Pons (tissue), 1 donor: ENCODE data around the gene STAM2.
A peak's percentile ranks its signal among the peaks of the same experiment; 100 is the strongest.
"Not testable (repeated sequence)": the region's sequence is repeated elsewhere in the genome, so short reads cannot be mapped to it uniquely, and the experiment has no call there.

Source experiments
- DNase-seq: peaks from one replicate; pipeline ENCODE4 v3.0.0-alpha.2; 2016; ENCODE audit warnings: low spot score

The STAM2 gene

DNA sequence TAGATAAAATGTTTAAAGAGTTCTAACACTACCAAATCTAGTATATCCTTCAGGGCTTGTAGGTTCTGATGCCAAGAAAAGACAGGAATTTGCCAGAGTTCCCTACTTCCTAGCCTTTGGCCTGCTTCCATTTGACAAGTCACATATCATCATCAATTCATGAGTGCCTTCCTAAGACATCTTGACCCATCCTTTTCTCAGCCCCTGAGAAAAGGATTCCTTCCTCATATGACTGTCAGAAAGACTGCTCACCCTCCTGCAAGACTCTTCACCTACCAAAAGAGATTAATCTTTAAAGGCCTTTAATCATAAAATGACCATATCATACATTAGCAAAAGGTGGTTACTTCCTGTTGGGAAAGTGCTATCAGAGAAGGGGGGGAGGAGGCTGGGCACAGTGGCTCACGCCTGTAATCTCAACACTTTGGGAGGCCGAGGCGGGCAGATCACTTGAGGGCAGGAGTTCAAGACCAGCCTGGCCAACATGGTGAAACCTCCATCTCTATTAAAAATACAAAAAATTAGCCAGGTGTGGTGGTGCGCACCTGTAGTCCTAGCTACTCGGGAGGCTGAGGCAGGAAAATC lies 3.3 kb downstream of the STAM2 start:
- not testable (repeated sequence) for DNase-seq

DNA sequence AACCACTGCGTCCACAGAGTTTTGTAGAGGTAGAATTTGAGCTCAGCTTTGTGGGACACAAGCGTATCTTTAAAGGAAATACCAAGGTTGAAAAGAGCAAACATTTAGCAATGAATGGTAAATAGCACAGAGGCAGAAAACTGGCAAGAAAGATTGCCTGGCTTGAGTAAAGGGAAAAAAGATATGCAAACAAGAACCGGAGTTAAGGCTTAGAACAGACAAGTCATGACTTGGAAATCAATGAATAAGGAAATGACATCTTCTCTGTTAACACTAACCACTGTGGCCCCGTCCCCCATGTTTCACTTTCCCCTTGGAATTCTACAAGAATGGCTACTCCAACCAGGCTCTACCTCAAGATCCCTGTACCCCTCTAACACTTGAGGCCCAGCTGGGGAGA lies 3.8 kb downstream of the STAM2 start:
- DNase-seq, result no peak

DNA sequence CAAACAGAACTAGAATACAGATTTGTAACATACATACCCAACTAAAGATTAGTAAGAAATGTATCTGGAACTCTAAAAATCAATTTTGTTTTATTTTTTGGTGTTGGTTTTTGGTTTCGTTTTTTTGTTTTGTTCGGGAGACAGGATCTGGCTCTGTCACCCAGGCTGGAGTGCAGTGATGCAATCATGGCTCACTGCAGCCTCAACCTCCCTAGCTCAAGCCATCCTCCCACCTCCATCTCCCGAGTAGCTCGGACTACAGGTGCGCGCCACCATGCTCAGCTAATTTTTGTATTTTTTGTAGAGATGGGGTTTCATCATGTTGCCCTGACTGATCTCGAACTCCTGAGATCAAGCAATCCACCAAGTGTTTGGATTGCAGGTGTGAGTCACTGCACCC lies 6.4 kb downstream of the STAM2 start:
- DNase-seq, result not testable (repeated sequence)

DNA sequence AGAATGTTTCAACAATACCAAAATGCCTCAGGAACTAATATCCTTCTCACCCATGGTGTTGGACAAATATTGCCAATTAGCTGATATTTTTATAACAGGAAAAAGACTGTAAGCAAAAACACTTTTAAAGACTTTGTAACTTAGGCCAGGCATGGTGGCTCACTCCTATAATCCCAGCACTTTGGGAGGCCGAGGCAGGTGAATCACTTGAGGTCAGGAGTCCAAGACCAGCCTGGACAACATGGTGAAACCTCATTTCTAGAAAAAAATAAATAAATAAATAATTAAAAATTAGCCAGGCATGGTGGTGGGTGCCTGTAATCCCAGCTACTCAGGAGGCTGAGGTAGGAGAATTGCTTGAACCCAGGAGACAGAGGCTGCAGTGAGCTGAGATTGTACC lies 8.1 kb downstream of the STAM2 start:
- DNase-seq, result not testable (repeated sequence)

DNA sequence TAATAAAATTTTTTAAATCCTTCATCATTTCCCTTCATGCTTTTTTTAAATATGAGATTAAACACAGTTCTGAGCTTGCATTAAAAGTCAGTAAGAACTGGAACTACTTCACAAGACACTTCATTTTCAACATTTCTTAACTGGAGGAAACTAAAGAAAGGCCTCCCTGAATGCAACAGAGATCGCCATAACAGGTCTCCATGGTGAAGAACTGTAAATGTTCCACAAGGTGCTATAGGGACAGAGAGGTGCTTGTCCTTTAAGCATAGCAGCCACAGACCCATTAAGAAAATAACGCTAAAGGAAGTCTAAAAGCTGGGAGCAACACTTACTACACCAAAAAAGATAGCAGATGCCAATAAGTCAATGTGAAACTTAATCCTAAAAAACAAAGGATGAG lies 8.5 kb downstream of the STAM2 start:
- no peak for DNase-seq

DNA sequence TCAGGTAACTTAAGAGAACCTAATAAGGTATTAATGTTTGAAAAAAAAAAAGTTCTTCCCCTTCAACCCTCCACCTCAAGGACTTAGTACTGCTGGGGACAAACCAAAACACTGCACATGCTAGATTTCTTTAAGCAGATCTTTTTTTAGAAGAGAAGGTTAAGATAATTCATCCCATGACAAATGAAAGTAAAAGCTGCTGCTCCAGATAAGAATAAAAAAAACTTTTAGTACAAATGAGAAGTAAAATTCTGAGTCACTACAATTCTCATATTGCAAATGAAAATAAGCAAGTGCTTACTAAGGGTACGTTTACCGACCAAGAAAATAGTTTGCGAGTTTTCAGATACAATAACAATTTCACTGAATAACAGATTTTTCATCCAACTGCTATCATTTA lies 8.9 kb downstream of the STAM2 start:
- no peak for DNase-seq

DNA sequence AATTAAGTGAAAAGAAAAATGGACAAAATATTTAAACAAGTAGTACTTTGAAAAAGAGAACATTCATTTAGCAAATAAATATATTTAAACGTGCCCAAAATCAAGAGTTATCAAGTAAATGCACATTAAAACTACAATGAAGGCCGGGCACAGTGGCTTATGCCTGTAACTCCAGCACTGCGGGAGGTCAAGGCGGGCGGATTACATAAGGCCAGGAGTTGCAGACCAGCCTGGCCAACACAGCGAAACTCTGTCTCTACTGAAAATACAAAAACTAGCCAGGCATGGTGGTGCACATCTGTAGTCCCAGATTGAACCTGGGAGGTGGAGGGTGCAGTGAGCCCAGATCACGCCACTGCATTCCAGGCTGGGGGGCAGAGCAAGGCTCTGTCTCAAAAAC lies 9.8 kb downstream of the STAM2 start:
- no peak for DNase-seq

DNA sequence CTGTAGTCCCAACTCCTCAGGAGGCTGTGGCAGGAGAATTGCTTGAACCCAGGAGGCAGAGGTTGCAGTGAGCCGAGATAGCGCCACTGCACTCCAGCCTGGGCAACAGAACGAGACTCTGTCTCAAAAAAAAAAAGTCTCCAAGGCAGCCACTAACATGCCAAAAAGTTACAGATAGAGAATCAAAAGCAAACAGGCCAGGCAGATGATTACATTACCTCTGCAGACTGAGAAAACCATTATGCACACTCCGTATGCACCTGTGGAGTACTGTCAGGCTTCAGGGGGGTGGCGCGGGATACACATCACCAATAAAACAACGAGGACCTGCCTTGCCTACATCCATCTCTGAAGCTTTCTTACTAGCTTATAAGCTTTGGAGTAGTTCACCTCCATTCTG lies 10.3 kb downstream of the STAM2 start:
- DNase-seq, result no peak

DNA sequence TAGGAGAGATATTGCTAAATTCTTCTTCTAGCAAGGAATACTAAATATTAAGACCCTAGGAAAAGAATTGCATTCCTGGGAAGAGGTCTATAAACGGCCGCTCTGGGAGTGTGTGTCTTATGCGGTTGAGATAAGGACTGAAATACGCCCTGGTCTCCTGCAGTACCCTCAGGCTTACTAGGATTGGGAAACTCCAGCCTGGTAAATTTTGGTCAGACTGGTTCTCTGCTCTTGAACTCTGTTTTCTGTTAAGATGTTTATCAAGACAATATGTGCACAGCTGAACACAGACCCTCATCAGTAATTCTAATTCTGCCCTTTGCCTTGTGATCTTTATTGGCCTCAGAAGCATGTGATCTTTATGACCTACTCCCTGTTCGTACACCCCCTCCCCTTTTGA lies 11.9 kb downstream of the STAM2 start:
- not testable (repeated sequence) for DNase-seq

DNA sequence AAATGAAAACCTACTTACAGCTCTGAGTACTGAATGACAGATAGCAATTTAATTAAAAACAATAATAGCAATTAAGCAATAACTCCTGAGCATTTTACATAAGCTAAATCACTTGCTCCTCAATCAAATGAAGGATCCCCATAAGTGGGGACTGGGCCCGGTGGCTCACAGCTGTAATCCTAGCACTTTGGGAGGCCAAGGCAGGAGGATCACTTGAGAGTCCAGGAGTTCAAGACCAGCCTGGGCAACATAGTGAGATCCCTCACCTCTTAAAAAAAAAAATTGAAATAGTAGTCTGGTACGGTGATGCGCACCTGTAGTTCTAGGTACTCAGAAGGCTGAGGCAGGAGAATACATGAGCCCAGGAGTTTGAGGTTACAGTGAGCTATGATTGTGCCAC lies 13.4 kb downstream of the STAM2 start:
- no peak for DNase-seq

DNA sequence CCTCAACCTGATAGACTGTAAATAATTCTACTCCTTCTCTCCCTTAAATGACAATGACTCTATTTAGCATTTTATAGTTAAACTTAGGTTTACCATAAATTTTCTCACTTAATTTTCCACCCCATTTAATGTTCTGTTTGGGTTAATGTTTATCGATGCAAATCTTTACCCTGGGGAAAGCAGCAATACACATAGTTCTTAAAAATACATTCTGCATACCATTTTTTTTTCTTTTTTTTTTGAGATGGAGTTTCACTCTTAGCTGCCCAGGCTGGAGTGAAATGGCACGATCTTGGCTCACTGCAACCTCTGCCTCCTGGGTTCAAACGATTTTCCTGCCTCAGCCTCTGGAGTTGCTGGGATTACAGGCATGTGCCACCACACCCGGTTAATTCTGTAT lies 14.0 kb downstream of the STAM2 start:
- DNase-seq, result no peak

DNA sequence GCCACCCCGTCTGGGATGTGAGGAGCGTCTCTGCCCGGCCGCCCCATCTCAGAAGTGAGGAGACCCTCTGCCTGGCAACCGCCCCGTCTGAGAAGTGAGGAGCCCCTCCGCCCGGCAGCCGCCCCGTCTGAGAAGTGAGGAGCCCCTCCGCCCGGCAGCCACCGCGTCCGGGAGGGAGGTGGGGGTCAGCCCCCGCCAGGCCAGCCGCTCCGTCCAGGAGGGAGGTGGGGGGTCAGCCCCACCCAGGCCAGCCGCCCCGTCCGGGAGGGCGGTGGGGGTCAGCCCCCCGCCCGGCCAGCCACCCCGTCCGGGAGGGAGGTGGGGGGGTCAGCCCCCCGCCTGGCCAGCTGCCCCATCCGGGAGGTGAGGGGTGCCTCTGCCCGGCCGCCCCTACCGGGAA lies 15.2 kb downstream of the STAM2 start:
- DNase-seq, result not testable (repeated sequence)

DNA sequence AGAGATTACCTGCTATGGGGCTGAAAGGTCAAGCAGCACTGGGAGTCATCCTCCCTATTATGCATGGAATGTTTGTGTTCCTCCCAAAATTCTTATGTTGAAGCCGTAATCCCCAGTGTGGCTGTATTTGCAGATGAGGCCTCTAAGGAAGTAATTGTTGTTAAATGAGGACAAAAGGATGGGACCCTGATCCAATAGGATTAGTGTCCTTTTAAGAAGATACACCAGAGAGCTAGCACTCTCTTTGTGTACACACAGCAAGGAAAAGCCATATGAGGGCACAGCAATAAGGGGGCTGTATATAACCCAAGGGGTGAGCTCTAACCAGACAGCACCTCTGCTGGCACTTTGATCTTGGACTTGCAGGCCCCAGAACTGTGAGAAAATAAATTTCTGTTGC lies 18.3 kb downstream of the STAM2 start:
- no peak for DNase-seq

DNA sequence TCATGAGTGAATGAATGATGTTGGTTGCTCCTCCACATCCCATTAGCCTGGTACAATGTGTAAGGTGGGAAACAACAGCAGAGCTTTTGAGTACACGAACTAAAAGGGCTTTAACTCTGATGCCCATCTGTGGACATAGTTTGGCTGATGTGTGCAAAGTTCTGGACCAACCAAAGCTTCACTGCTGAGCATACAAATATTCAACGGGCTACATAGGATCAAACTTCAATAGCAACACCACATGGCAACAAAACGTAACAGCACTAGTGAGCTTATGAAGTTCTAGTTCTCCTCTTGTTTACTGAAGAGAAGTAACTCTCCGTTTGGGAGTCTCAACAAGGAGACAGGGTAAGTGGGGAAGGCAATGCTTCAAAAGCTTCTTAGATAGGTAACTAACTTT lies 20.4 kb downstream of the STAM2 start:
- DNase-seq, result no peak

DNA sequence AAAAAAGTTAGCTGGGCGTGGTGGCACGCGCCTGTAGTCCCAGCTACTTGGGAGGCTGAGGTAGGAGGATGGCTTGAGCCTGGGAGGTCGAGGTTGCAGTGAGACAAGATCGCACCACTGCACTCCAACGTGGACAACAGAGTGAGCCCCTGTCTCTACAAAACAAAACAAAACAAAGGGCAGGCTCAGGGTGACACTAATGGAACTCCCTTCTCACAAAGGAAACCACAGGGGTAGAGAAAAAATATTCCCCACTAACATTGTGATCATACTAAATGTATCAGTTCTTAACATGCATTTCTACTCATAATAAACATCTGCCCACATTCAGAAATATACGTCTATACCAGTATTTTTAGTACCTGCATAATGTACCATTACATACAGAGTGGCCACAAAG lies 21.1 kb downstream of the STAM2 start:
- DNase-seq, result no peak

DNA sequence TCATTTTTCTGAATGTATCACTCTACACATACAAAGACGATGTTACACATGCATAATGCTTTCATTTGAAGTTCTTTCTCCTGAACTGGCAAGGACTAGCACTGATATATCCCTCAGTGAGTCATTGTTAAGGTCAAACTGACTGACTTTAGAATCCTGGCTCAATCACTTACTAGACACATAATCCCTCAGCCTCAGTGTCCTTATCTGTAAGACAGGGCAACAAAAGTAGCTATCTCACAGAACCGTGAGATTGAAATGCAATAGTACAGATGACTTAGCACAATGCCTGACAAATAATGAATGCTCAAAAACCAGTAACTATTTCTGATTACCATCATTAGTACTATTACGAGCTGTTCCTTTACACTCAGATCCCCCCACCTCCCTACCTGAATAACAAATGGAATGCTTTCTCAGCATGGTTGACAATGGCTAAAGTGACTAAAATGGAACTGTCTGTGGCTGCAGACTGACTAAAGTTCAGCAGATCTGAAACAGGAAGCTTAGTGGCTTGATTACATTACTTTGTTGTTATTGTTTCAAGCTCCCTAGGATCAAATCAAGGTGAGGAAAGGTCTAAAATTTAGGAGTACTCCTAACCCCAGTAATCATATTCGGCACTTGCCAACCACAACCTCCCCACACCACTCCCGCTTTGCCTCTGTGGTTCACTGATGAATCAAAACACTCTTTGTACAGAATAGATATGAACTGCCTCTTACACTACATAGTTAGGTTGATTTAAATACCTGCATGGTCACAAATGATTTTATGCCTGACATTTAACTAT lies 40.9 kb downstream of the STAM2 start:
- no peak for DNase-seq

DNA sequence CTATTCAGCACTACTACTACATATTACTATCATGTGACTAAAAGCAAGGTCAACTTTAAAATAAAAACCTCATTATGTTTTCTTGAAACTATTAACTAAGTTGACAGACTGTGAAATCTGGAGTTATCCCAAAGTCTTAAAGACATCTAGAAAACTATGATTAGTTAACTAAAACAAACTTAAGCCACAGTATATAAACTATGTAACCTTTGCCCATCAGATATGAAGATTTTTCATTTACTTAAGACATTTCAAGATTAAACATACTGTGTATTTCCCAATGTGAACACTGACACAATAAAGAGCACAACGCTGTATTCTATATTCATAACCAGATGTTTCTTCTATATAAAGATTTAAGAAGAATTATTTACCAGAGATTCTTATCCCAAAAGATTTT lies 43.3 kb downstream of the STAM2 start:
- DNase-seq, result no peak

DNA sequence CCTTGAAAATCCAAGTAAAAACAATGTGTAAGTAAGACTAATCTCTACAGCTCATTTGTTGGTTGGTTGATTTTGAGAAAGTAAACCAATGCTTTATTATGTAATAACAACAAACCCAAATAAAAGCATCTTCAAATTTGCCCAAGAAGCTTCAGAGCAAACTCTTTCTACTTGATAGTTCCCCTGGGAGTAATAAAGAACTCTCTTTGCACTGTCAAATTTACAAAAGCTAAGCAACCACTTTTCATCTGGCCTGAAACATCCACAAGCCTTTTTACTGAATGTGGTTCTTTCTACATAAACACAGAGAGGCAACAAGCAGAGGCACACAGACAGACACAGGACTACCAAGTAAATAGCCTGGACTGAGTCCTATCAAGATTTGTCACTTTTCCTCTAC lies 47.9 kb downstream of the STAM2 start:
- DNase-seq, result no peak

DNA sequence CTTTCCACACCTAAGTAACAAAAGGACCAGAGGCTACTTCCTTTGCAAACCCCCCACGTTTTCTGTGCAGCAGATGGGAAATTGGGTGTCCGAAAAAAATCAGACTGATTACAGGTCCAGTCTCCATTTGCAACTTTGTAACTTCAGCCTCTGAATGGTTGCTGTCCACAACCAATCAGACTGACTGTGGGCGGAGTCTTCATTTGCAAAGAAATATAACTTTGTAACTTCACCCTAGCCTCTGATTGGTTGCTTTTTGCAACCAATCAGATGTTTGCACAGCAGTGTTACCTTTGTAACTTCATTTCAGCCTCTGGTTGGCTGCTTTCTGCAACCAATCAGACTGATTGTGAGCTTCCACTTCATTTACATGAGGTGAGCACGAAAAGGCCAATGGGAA lies 48.9 kb downstream of the STAM2 start:
- DNase-seq, result no peak

DNA sequence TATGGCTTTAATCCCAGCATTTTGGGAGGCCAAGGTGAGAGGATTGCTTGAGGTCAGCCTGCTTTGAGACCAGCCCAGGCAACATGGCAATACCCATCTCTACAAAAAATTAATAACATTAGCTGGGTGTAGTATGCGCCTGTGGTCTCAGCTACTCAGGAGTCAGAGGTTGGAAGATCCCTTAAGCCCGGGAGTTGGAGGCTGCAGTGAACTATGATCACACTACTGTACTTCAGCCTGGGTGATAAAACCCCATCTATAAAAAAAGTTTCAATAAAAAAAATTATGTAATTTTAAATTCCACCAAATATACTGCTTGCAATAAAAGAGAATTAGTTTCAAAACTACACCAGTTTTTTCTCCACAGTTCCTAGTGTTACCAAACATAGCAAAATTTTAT lies 53.4 kb downstream of the STAM2 start:
- no peak for DNase-seq

DNA sequence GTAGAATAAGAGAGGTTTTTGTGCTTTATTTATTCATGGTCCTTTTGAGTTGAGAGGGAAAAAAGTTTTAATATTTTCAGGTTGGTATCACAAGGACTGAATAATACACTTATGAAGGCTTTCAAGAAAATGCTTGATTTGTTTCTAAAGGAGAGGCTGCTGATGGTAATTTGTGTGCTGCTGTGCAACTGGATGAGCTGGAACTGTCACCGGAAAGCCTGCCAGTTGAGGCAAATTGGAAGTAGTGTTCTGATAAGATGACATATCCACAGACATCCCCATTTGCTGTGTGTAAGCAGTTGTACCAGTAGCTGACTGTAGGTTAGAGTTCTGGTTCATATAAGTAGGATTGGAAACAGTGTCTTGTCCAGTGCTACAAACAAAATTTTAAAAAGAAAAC lies 55.1 kb downstream of the STAM2 start:
- peak; percentile 26 for DNase-seq

DNA sequence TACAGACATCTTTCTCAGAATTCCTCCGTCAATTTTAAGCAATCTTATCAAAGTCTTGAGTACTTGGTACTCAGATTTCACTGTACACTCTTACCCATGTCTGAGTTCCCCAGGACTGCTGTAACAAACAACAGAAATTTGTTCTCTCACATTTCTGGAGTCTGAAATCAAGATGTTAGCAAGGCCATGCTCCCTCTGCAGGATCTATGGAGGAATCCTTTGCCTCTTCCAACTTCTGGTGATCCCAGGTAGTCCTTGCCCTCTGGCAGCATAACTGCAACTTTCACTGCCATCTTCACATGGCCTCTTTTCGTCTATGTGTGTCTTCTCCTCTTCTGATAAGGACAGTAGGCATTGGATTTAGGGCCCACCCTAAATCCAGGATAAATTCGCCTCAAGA lies 59.6 kb downstream of the STAM2 start:
- no peak for DNase-seq

DNA sequence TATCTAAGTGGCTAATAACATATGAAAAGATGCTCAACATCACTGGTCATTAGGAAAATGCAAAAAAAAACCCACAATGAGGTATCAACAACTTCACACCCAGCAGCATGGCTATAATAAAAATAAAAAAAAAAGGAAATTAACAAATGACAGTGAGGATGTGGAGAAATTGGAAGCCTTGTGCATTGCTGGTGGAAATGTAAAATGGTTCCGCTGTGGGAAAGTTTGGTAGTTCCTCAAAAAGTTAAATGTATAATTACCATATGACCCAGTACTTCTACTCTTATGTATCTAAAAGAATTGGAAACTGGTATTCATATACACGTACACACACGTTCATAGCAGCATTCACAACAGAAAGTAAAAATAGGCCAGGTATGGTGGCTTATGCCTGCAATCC lies 61.2 kb downstream of the STAM2 start:
- DNase-seq, result no peak

DNA sequence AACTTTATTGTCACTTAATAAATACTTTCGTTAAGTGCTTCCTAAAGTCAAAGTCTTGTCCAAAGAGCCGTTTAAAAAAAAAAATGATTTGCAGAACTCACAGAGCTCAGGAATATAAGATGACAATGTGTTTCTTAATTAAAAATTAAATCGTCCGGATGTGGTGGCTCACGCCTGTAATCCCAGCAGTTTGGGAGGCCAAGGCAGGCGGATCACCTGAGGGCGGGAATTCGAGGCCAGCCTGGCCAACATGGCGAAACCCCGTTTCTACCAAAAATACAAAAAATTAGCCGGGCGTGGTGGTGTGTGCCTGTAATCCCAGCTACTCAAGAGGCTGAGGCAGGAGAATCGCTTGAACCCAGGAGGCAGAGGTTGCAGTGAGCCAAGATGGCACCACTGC lies 68.4 kb downstream of the STAM2 start:
- not testable (repeated sequence) for DNase-seq
